ENCODE data around the gene HTR2B.

The HTR2B gene

DNA sequence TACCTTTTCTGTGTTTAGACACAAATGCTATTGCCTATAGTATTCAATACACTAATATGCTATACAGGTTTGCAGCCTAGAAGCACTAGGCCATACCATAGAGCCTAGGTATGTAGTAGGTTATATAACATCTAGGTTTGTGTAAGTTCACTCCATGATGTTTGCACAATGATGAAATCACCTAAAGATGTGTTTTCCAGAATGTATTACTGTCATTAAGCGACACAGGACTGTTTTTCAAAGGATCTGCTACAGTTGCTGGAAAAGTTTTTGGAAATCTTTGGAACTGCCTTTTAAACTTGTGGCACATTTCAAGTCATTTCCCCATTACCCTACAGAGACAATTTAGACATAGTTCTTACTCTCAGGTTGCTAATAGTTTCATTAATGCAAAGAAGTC, 58.9 kb downstream of the HTR2B start:
- FAIRE-seq (no peak), DNase-seq (ENCODE audit: insufficient read length, low spot score) (no peak)
- TF ChIP-seq, protein P1, sequence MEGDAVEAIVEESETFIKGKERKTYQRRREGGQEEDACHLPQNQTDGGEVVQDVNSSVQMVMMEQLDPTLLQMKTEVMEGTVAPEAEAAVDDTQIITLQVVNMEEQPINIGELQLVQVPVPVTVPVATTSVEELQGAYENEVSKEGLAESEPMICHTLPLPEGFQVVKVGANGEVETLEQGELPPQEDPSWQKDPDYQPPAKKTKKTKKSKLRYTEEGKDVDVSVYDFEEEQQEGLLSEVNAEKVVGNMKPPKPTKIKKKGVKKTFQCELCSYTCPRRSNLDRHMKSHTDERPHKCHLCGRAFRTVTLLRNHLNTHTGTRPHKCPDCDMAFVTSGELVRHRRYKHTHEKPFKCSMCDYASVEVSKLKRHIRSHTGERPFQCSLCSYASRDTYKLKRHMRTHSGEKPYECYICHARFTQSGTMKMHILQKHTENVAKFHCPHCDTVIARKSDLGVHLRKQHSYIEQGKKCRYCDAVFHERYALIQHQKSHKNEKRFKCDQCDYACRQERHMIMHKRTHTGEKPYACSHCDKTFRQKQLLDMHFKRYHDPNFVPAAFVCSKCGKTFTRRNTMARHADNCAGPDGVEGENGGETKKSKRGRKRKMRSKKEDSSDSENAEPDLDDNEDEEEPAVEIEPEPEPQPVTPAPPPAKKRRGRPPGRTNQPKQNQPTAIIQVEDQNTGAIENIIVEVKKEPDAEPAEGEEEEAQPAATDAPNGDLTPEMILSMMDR (IDR thresholded peaks at IDR 0.05; ENCODE audit: insufficient read depth, missing control alignments) = no peak

DNA sequence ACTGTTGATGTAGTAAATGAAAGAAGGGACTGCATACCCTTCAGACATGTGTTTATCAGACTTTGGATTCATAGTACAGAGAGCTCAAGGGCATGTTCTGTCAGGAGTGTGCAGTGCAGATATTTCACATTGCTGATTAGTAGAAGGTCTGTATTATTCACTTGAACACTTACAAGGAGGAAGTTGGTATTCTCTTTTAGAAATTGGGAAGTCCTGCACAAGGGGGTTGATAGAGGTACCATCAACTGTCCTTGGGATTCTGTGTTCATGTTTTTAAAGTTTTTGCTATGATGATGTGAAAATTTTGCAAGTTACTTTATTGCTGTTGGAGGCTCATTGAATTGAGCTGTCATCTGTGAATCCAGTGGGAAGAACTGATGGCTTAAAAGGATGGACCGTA, 61.5 kb downstream of the HTR2B start:
- DNase-seq (ENCODE audit: insufficient read length, low spot score) (no peak), FAIRE-seq (no peak)
- TF ChIP-seq, protein P1 (IDR thresholded peaks at IDR 0.05; ENCODE audit: insufficient read depth, missing control alignments) = no peak

DNA sequence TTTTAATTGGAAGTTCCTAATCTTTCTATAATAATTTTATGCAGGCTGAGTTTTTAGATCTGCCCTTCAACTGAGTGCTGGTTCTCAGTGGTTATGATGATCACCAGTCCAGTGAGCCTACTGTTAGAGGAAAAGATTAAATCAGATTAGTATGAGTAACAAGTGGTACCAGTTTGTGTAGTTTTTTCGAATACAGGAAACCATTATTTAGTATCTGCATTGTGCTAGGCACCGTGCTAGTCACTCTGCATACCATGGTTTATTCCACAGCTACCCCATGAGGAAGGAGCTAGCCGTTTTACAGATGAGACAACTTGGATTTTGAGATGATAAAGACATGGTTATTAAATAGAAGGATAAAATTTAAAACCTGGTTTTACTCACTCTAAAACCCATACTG, 62.1 kb downstream of the HTR2B start:
- no peak for DNase-seq (ENCODE audit: insufficient read length, low spot score)
- TF ChIP-seq, protein P1 (IDR thresholded peaks at IDR 0.05; ENCODE audit: insufficient read depth, missing control alignments) = no peak
- FAIRE-seq = no peak

DNA sequence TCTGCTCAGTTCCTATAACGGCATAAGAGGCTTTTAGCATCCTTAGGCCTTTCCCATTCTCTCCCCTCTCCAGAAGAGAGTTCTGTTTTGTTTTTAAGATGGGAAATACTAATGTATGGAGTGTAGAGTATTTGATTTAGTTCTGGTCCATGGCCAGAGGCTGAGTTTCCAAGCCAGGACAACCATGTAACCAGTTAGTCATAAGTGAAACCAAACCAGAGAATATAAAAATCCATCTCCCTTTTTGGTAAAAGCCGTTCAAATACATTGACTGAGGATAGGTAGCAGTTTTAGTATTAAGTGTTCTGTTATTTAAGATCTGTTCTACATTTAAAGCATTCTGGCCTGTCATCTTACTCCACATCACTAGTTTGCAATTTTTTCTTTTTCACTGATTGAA, 65.1 kb downstream of the HTR2B start:
- TF ChIP-seq, protein P1 (IDR thresholded peaks at IDR 0.05; ENCODE audit: insufficient read depth, missing control alignments) = no peak
- FAIRE-seq (no peak), DNase-seq (ENCODE audit: insufficient read length, low spot score) (no peak)

DNA sequence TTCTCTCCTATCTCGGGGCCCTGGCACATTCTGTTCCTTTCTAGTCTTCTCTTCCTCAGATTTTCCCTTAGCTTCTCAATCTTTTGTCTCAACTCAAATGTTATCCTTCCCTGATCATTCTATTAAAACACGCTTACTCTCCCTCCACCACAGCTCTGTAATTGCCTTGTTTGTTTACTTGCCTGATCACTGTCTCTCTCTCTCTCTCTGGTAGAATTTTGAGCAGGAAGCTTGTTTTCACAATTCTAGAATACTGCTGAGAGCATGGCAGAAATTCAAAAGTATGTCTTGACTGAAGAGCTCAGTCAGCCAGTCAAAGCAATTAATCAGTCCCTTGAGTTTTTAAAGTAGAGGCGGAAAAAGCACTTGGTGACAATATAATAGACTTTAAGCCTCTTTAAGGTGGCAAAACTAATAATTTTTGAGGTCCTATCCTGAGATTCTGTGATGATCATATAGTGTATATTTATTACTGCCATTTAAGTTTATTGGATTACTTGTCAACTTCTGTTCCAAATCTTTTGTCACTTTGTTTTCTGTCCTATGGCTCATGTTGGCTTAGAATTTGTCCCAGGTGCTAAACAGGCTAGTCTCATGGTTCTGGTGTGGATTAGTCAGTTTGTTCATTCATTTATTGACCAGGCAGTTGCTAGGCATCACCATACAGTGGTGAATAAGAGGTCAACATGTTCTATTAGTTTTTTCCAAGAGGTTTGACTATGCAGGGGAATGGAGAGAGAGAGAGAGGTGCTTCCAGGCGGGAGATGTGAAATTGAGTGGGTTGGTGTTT, 65.9 kb downstream of the HTR2B start:
- TF ChIP-seq, protein P1 (IDR thresholded peaks at IDR 0.05; ENCODE audit: insufficient read depth, missing control alignments) = no peak
- DNase-seq (ENCODE audit: insufficient read length, low spot score) (no peak), FAIRE-seq (no peak)
